Endothelial cell of umbilical vein (primary cell): Measurements from ENCODE around the gene TSG101. TPM values are rescaled to one million over a fixed set of nuclear protein-coding genes. Genes with fewer than 3 reads are reported as not detected.

Source experiments
- BruUV-seq: library from RNA; stranded (reverse); fragments of 400-500 nt; replicated peaks from 2 replicates; lab custom pipeline; 2021; lab: Mats Ljungman, UMichigan
- CTCF ChIA-PET: fragments of 300-600, 350-600 bp; sonication (Branson Sonifier 250); formaldehyde crosslinking; loops from one replicate; lab custom pipeline; 2021; ENCODE audit warnings: antibody characterized with exemption, inconsistent platforms; lab: Charles Lee
- POLR2A ChIA-PET: fragments of 300-600, 350-600 bp; sonication (Branson Sonifier 250); formaldehyde crosslinking; loops from one replicate; lab custom pipeline; 2021; ENCODE audit warnings: antibody characterized with exemption, inconsistent platforms; lab: Charles Lee
- DNase-seq: peaks from one replicate; pipeline ENCODE4 v3.0.0-alpha.2; 2011; ENCODE audit warnings: low read depth, low spot score
- FAIRE-seq: peaks from 2 replicates; lab custom pipeline; 2011; peaks lifted over from hg19 to GRCh38; lab: Jason Lieb, UNC
- H2AFZ ChIP-seq: 2 replicates; pipeline ENCODE4 v1.6.0; 2012; ENCODE audit warnings: low read depth, low read length, control low read depth, inconsistent platforms
- H3K27ac ChIP-seq: 2 replicates; pipeline ENCODE4 v1.5.1; 2011; ENCODE audit warnings: low read depth, mild to moderate bottlenecking, control low read depth, low read length, moderate library complexity; ENCODE audit not compliant: insufficient read depth
- H3K27me3 ChIP-seq, 2 experiments: 2 replicates each; pipeline versions ENCODE4 v1.6.0 to v1.6.1; 2011; ENCODE audit warnings: low read length in 2 of 2, mixed read lengths in 1 of 2; ENCODE audit not compliant: control insufficient read depth in 2 of 2, insufficient read depth in 2 of 2
- H3K36me3 ChIP-seq, 2 experiments: 2 replicates in 1 of 2; 3 replicates in 1 of 2; pipeline ENCODE4 v1.5.1; 2011; ENCODE audit warnings: low read length in 2 of 2, mild to moderate bottlenecking in 1 of 2, moderate library complexity in 1 of 2; ENCODE audit not compliant: control insufficient read depth in 2 of 2, insufficient read depth in 2 of 2; ENCODE audit errors: extremely low read depth in 1 of 2
- H3K4me1 ChIP-seq: 3 replicates; pipeline ENCODE4 v1.5.1; 2011; ENCODE audit warnings: mild to moderate bottlenecking, low read length; ENCODE audit not compliant: control insufficient read depth, insufficient read depth; ENCODE audit errors: extremely low read depth
- H3K4me2 ChIP-seq: 2 replicates; pipeline ENCODE4 v1.6.1; 2011; ENCODE audit warnings: low read length, control low read depth, mixed read lengths; ENCODE audit not compliant: insufficient read depth
- H3K4me3 ChIP-seq, 3 experiments: fragments of 200-600 bp in 1 of 3; sonication (generic), shearing (Covaris generic) in 1 of 3; replicated peaks in 1 of 3; 2 replicates each; pipeline ENCODE4 v1.5.1; 2011 to 2016; ENCODE audit warnings: control low read depth in 3 of 3, low read length in 3 of 3, mild to moderate bottlenecking in 2 of 3, inconsistent platforms in 1 of 3, low read depth in 1 of 3, moderate library complexity in 1 of 3; ENCODE audit not compliant: insufficient read depth in 1 of 3
- H3K79me2 ChIP-seq: 2 replicates; pipeline ENCODE4 v1.6.0; 2012; ENCODE audit warnings: low read length, inconsistent platforms; ENCODE audit not compliant: control insufficient read depth, insufficient read depth
- H3K9ac ChIP-seq: replicated peaks from 2 replicates; pipeline ENCODE3; 2011; ENCODE audit warnings: low read length, control low read depth; ENCODE audit not compliant: insufficient read depth; ENCODE audit errors: extremely low read depth
- H3K9me1 ChIP-seq: replicated peaks from 3 replicates; pipeline ENCODE4 v1.6.0; 2011; ENCODE audit warnings: mild to moderate bottlenecking, low read length; ENCODE audit not compliant: control insufficient read depth, insufficient read depth; ENCODE audit errors: extremely low read depth
- H3K9me3 ChIP-seq: replicated peaks from 2 replicates; pipeline ENCODE4 v1.5.1; 2012; ENCODE audit warnings: low read length, inconsistent platforms; ENCODE audit not compliant: control insufficient read depth, insufficient read depth
- H4K20me1 ChIP-seq: replicated peaks from 2 replicates; pipeline ENCODE3; 2011; ENCODE audit warnings: mild to moderate bottlenecking, low read length; ENCODE audit not compliant: control insufficient read depth, insufficient read depth; ENCODE audit errors: extremely low read depth
- CTCF ChIP-seq, 2 donors: IDR thresholded peaks; 1 replicate in 1 of 2; 2 replicates in 1 of 2; pipeline ENCODE4 v1.5.1; 2011; ENCODE audit warnings: low read length in 2 of 2, mild to moderate bottlenecking in 2 of 2, moderate library complexity in 2 of 2, control low read depth in 1 of 2, inconsistent platforms in 1 of 2, low read depth in 1 of 2; ENCODE audit not compliant: insufficient read depth in 1 of 2; ENCODE audit errors: extremely low read depth in 1 of 2
- EZH2 ChIP-seq: IDR thresholded peaks from 2 replicates; pipeline ENCODE4 v1.6.1; 2012; ENCODE audit warnings: borderline replicate concordance, low read depth, mild to moderate bottlenecking, moderate library complexity, low read length, inconsistent platforms; ENCODE audit not compliant: severe bottlenecking
- FOS ChIP-seq: IDR thresholded peaks from 2 replicates; pipeline ENCODE4 v1.6.1; 2011; ENCODE audit warnings: mild to moderate bottlenecking, low read length, moderate library complexity, borderline replicate concordance; ENCODE audit not compliant: insufficient read depth
- GATA2 ChIP-seq: IDR thresholded peaks from 2 replicates; pipeline ENCODE4 v1.7.0; 2011; ENCODE audit warnings: low read depth, mild to moderate bottlenecking, moderate library complexity, mixed read lengths, low read length; ENCODE audit not compliant: insufficient read length, insufficient read depth
- JUN ChIP-seq: IDR thresholded peaks from 2 replicates; pipeline ENCODE4 v1.6.1; 2011; ENCODE audit warnings: borderline replicate concordance, low read depth; ENCODE audit not compliant: insufficient read length, insufficient read depth
- MAX ChIP-seq: IDR thresholded peaks from 2 replicates; pipeline ENCODE4 v1.6.1; 2011; ENCODE audit not compliant: insufficient read depth, insufficient read length
- MYC ChIP-seq: IDR thresholded peaks from one replicate; pipeline ENCODE4 v1.6.1; 2011; ENCODE audit warnings: mild to moderate bottlenecking, low read depth, low read length
- POLR2A ChIP-seq: IDR thresholded peaks from 2 replicates; pipeline ENCODE4 v1.6.1; 2012; ENCODE audit warnings: low read depth, mild to moderate bottlenecking, control low read depth, low read length
- POLR2AphosphoS5 ChIP-seq: IDR thresholded peaks from 2 replicates; pipeline ENCODE4 v1.6.1; 2012; ENCODE audit warnings: low read depth, mild to moderate bottlenecking, control low read depth, low read length, moderate library complexity; ENCODE audit not compliant: insufficient read depth
- dilution Hi-C: fragments of 300-500 bp; cut with MboI; formaldehyde crosslinking; loops from one replicate; pipeline ENCODE4 v1.15.0; 2019; ENCODE audit warnings: low sequenced_read_pairs; ENCODE audit not compliant: extremely low pct_ligation_motif_present
- intact Hi-C: fragments of 100-400 bp; cut with micrococcal nuclease; formaldehyde crosslinking; loops from one replicate; pipeline ENCODE4 v1.10.0; 2022
- polyA plus RNA-seq, 4 experiments: library from polyadenylated mRNA; depleted of rRNA in 3 of 4; stranded (reverse) in 3 of 4; unstranded in 1 of 4; fragments of >200 nt; gene quantifications; 2 replicates each; pipeline versions ENCODE4 v1.2.1 to v1.2.3, GENCODE V29; 2011 to 2012; ENCODE audit warnings: missing spikeins in 1 of 4
- total RNA-seq: library from RNA; stranded (reverse); gene quantifications from 2 replicates; pipeline ENCODE4 v1.2.3, GENCODE V29; 2021

TSG101 gene
- total and polyA plus RNA-seq, 2 donors (not counting 3 experiments of a cell fraction or from before 2014, with no cell fraction given), result 41.3 to 163 TPM

DNA sequence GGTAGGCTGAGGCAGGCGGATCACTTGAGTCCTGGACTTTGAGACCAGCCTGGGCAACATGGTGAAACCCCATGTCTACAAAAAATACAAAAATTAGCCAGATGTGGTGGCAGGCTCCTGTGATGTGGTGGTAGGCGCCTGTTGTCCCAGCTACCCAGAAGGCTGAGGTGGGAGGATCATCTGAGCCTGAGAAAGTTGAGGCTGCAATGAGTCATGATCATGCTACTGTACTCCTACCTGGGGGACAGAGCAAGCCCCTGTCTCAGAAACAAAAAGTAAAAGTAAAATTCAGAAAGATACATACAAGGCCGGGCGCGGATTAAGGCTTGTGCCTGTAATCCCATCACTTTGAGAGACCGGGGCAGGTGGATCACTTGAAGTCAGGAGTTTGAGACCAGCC, 64.8 kb downstream of the TSG101 start:
- ChIA-PET POLR2A (no interaction called here), CTCF (no interaction called here)
- no peaks in the 10 kb centered on the region for H3K9me3 ChIP-seq
- no peaks in the 10 kb centered on the region for H3K36me3 ChIP-seq
- no peaks in the 10 kb centered on the region for H3K27me3 ChIP-seq
- H3K4me1 ChIP-seq, result peaks cover 5% of the 10 kb centered on the region
- no peaks in the 10 kb centered on the region for H4K20me1 ChIP-seq
- H3K9me1 ChIP-seq, result no peaks in the 10 kb centered on the region
- H3K79me2 ChIP-seq, result no peaks in the 10 kb centered on the region
- H2AFZ ChIP-seq, result no peak overlapping the region
- no peak overlapping the region for H3K4me2 ChIP-seq
- no peak overlapping the region for H3K4me3 ChIP-seq
- no TSS peak for BruUV-seq
- intact Hi-C loops (no loop called here), dilution Hi-C loops (no loop called here)
- no peak overlapping the region for H3K27ac ChIP-seq
- H3K9ac ChIP-seq, result no peak overlapping the region
- FAIRE-seq (no peak), DNase-seq (no peak)
- TF ChIP-seq POLR2AphosphoS5, result no peak
- no peak for TF ChIP-seq EZH2
- no peak for TF ChIP-seq JUN
- TF ChIP-seq MAX, result no peak
- TF ChIP-seq GATA2, result no peak
- no peak for TF ChIP-seq FOS
- no peak for TF ChIP-seq MYC
- no peak for TF ChIP-seq POLR2A

- Histone ChIP-seq H3K4me3 (no peak overlapping the region), H3K9ac (no peak overlapping the region), H2AFZ (no peak overlapping the region), H3K36me3 (no peaks in the 10 kb centered on the region), H3K27ac (no peak overlapping the region), H3K79me2 (no peaks in the 10 kb centered on the region), H3K9me3 (no peaks in the 10 kb centered on the region), H3K9me1 (no peaks in the 10 kb centered on the region), H4K20me1 (no peaks in the 10 kb centered on the region), H3K4me1 (peaks cover 5% of the 10 kb centered on the region), H3K27me3 (no peaks in the 10 kb centered on the region), H3K4me2 (no peak overlapping the region)
- dilution Hi-C loops (no loop called here), intact Hi-C loops (no loop called here)
- ChIA-PET POLR2A (no interaction called here), CTCF (no interaction called here)
- BruUV-seq, result no TSS peak
- no peak for TF ChIP-seq MYC
- no peak for TF ChIP-seq JUN
- TF ChIP-seq CTCF (IDR thresholded peaks at IDR 0.05; ENCODE audit: extremely low read depth in 1 of 2, insufficient read depth in 1 of 2, low read depth in 1 of 2, low read length in 2 of 2), result no peak
- TF ChIP-seq EZH2, result no peak
- no peak for TF ChIP-seq FOS
- no peak for TF ChIP-seq POLR2AphosphoS5
- no peak for TF ChIP-seq MAX
- TF ChIP-seq GATA2, result no peak
- FAIRE-seq, result no peak
- DNase-seq, result no peak
These were observed 67.1 kb downstream of the TSG101 start for GRCh38 chr11:18459634-18460033.
